IMR-90 (cell line): ENCODE results near the gene APOBEC3H. TPM values are rescaled to one million over a fixed set of nuclear protein-coding genes. Genes with fewer than 3 reads are reported as not detected.

Source experiments
- ATAC-seq: fragments of 200-7000 bp; cut with Tn5 transposase; 2 replicates; pipeline ENCODE4 v1.9.1; 2020; ENCODE audit warnings: low read depth, mild to moderate bottlenecking, moderate library complexity
- BruUV-seq: library from RNA; stranded (reverse); fragments of 400-500 nt; replicated peaks from 2 replicates; lab custom pipeline; 2021; lab: Mats Ljungman, UMichigan
- CTCF ChIA-PET: fragments of 300-600 bp; formaldehyde crosslinking; extraction: SDS; loops from one replicate; lab custom pipeline; 2021; ENCODE audit warnings: antibody characterized with exemption; lab: Yijun Ruan, JAX
- POLR2A ChIA-PET: fragments of 300-600 bp; sonication (Branson Sonifier 250); formaldehyde crosslinking; loops from one replicate; lab custom pipeline; 2022; ENCODE audit warnings: antibody characterized with exemption; ENCODE audit not compliant: unreplicated experiment; lab: Charles Lee
- DNase-seq: peaks from one replicate; pipeline ENCODE4 v3.0.0; 2013
- H2AFZ ChIP-seq: replicated peaks from 2 replicates; pipeline ENCODE3; 2013; ENCODE audit warnings: low read length, mild to moderate bottlenecking; ENCODE audit not compliant: poor library complexity
- H2AK5ac ChIP-seq: 2 replicates; pipeline ENCODE4 v1.6.1; 2013; ENCODE audit warnings: low read depth, low read length, inconsistent platforms
- H2AK9ac ChIP-seq: replicated peaks from 2 replicates; pipeline ENCODE3; 2013; ENCODE audit warnings: mild to moderate bottlenecking, low read depth, low read length, moderate library complexity; ENCODE audit not compliant: poor library complexity
- H2BK120ac ChIP-seq: 2 replicates; pipeline ENCODE4 v1.6.1; 2013; ENCODE audit warnings: low read depth, low read length, inconsistent platforms
- H2BK15ac ChIP-seq: 3 replicates; pipeline ENCODE4 v1.6.1; 2013; ENCODE audit warnings: low read depth, low read length, inconsistent platforms
- H2BK20ac ChIP-seq: 2 replicates; pipeline ENCODE4 v1.6.1; 2013; ENCODE audit warnings: low read depth, mild to moderate bottlenecking, inconsistent platforms, low read length, moderate library complexity
- H2BK5ac ChIP-seq: 2 replicates; pipeline ENCODE4 v1.6.1; 2013; ENCODE audit warnings: mild to moderate bottlenecking, low read depth, low read length, inconsistent platforms; ENCODE audit not compliant: poor library complexity, severe bottlenecking
- H3K14ac ChIP-seq: replicated peaks from 2 replicates; pipeline ENCODE4 v1.6.1; 2013; ENCODE audit warnings: low read depth, low read length, inconsistent platforms
- H3K18ac ChIP-seq: 2 replicates; pipeline ENCODE4 v1.6.1; 2013; ENCODE audit warnings: low read depth, low read length, control low read depth
- H3K23ac ChIP-seq: 2 replicates; pipeline ENCODE4 v1.6.1; 2013; ENCODE audit warnings: low read depth, low read length, inconsistent platforms
- H3K27ac ChIP-seq: 2 replicates; pipeline ENCODE4 v1.5.1; 2013; ENCODE audit warnings: mild to moderate bottlenecking, control low read depth, low read length; ENCODE audit not compliant: insufficient read depth
- H3K27me3 ChIP-seq: 2 replicates; pipeline ENCODE4 v1.6.1; 2013; ENCODE audit warnings: low read length; ENCODE audit not compliant: control insufficient read depth, insufficient read depth
- H3K36me3 ChIP-seq: 2 replicates; pipeline ENCODE4 v1.6.1; 2013; ENCODE audit warnings: low read length, mixed read lengths; ENCODE audit not compliant: control insufficient read depth, insufficient read depth
- H3K4ac ChIP-seq: 2 replicates; pipeline ENCODE4 v1.6.1; 2013; ENCODE audit warnings: low read depth, low read length, inconsistent platforms
- H3K4me1 ChIP-seq: 2 replicates; pipeline ENCODE4 v1.6.1; 2013; ENCODE audit warnings: low read length, mixed read lengths; ENCODE audit not compliant: control insufficient read depth, insufficient read depth
- H3K4me2 ChIP-seq: 2 replicates; pipeline ENCODE4 v1.6.1; 2013; ENCODE audit warnings: low read depth, mild to moderate bottlenecking, control low read depth, low read length, moderate library complexity
- H3K4me3 ChIP-seq: 2 replicates; pipeline ENCODE4 v1.5.1; 2013; ENCODE audit warnings: low read depth, mild to moderate bottlenecking, control low read depth, low read length, moderate library complexity; ENCODE audit not compliant: insufficient read depth
- H3K56ac ChIP-seq: 2 replicates; pipeline ENCODE4 v1.6.1; 2013; ENCODE audit warnings: low read length, inconsistent platforms; ENCODE audit not compliant: insufficient read depth; ENCODE audit errors: extremely low read depth
- H3K79me1 ChIP-seq, 2 experiments: 2 replicates each; pipeline ENCODE4 v1.6.1; 2013; ENCODE audit warnings: low read length in 2 of 2, inconsistent platforms in 1 of 2, low read depth in 1 of 2
- H3K9ac ChIP-seq: 2 replicates; pipeline ENCODE4 v1.6.1; 2013; ENCODE audit warnings: low read depth, low read length, control low read depth
- H3K9me1 ChIP-seq: 2 replicates; pipeline ENCODE4 v1.6.1; 2013; ENCODE audit warnings: low read length, inconsistent platforms; ENCODE audit not compliant: insufficient read depth
- H3K9me3 ChIP-seq: 2 replicates; pipeline ENCODE4 v1.6.1; 2013; ENCODE audit warnings: low read length; ENCODE audit not compliant: control insufficient read depth, insufficient read depth
- H4K20me1 ChIP-seq: 2 replicates; pipeline ENCODE4 v1.6.1; 2013; ENCODE audit warnings: low read length, inconsistent platforms; ENCODE audit not compliant: insufficient read depth
- H4K5ac ChIP-seq: 2 replicates; pipeline ENCODE4 v1.6.1; 2013; ENCODE audit warnings: mild to moderate bottlenecking, low read depth, low read length, control low read depth
- H4K8ac ChIP-seq, 2 experiments: 2 replicates each; pipeline ENCODE4 v1.6.1; 2013; ENCODE audit warnings: low read depth in 2 of 2, low read length in 2 of 2, control low read depth in 1 of 2, inconsistent platforms in 1 of 2
- H4K91ac ChIP-seq: 2 replicates; pipeline ENCODE4 v1.6.1; 2013; ENCODE audit warnings: low read depth, low read length, inconsistent platforms; ENCODE audit not compliant: insufficient read depth
- BHLHE40 ChIP-seq: fragments of 150-350 bp; IDR thresholded peaks from 2 replicates; pipeline ENCODE4 v1.6.1; 2016; ENCODE audit warnings: mild to moderate bottlenecking, low read depth, low read length
- CEBPB ChIP-seq: IDR thresholded peaks from 2 replicates; pipeline ENCODE4 v1.6.1; 2012; ENCODE audit warnings: low read depth, low read length, improper control_type of control experiment
- CHD1 ChIP-seq: IDR thresholded peaks from 2 replicates; pipeline ENCODE4 v1.6.1; 2012; ENCODE audit warnings: low read depth, low read length, improper control_type of control experiment
- FOS ChIP-seq: fragments of 150-350 bp; IDR thresholded peaks from 2 replicates; pipeline ENCODE4 v1.6.1; 2016; ENCODE audit warnings: low read depth, low read length
- MAFK ChIP-seq: IDR thresholded peaks from 2 replicates; pipeline ENCODE4 v1.6.1; 2012; ENCODE audit warnings: low read depth, low read length, improper control_type of control experiment
- MAZ ChIP-seq: IDR thresholded peaks from 2 replicates; pipeline ENCODE4 v1.6.1; 2012; ENCODE audit warnings: low read depth, mild to moderate bottlenecking, low read length, improper control_type of control experiment, moderate library complexity, borderline replicate concordance
- MXI1 ChIP-seq: IDR thresholded peaks from 2 replicates; pipeline ENCODE4 v1.6.1; 2012; ENCODE audit warnings: low read depth, mild to moderate bottlenecking, low read length, moderate library complexity, borderline replicate concordance
- NFE2L2 ChIP-seq: fragments of 150-350 bp; IDR thresholded peaks from 2 replicates; pipeline ENCODE4 v1.6.1; 2016; ENCODE audit warnings: low read depth, mild to moderate bottlenecking, low read length
- POLR2A ChIP-seq: IDR thresholded peaks from 2 replicates; pipeline ENCODE4 v1.6.1; 2012; ENCODE audit warnings: mild to moderate bottlenecking, low read depth, low read length
- RAD21 ChIP-seq: IDR thresholded peaks from 2 replicates; pipeline ENCODE4 v1.6.1; 2012; ENCODE audit warnings: low read length, improper control_type of control experiment
- RCOR1 ChIP-seq: IDR thresholded peaks from 2 replicates; pipeline ENCODE4 v1.6.1; 2012; ENCODE audit warnings: mild to moderate bottlenecking, low read length, improper control_type of control experiment; ENCODE audit not compliant: insufficient replicate concordance
- RFX5 ChIP-seq: IDR thresholded peaks from 2 replicates; pipeline ENCODE4 v1.8.0; 2012; ENCODE audit warnings: low read depth, mild to moderate bottlenecking, low read length, moderate library complexity
- SMC3 ChIP-seq: fragments of 150-350 bp; IDR thresholded peaks from 2 replicates; pipeline ENCODE4 v1.6.1; 2016; ENCODE audit warnings: low read depth, mild to moderate bottlenecking, antibody characterized with exemption, low read length, moderate library complexity
- WGBS, 2 experiments: methylation state at CpG; one replicate each; pipeline versions ENCODE4 v1.1.5 to v1.1.7; 2013; ENCODE audit warnings: missing lambda C conversion rate in 2 of 2; ENCODE audit not compliant: insufficient read length in 1 of 2; ENCODE audit errors: extremely low coverage in 2 of 2; 5-methylcytosine and 5-hydroxymethylcytosine counted together
- dilution Hi-C: fragments of 300-500 bp; cut with HindIII; formaldehyde crosslinking; loops from one replicate; pipeline ENCODE4 v1.14.3; 2018; ENCODE audit warnings: low sequenced_read_pairs; ENCODE audit not compliant: unreplicated experiment
- in situ Hi-C: fragments of 300-500 bp; cut with MboI; formaldehyde crosslinking; loops from 3 replicates; pipeline ENCODE4 v1.14.3; 2019; ENCODE audit warnings: low sequenced_read_pairs, inconsistent platforms, mixed read lengths
- intact Hi-C: fragments of 100-400 bp; cut with micrococcal nuclease; formaldehyde crosslinking; loops from 2 replicates; pipeline ENCODE4 v1.10.0; 2022
- polyA plus RNA-seq, 3 experiments: library from polyadenylated mRNA; depleted of rRNA; stranded (reverse); fragments of >200 nt; gene quantifications; 2 replicates each; pipeline ENCODE4 v1.2.3, GENCODE V29; 2012; ENCODE audit warnings: low replicate concordance in 1 of 3
- total RNA-seq: library from RNA; depleted of rRNA; stranded (reverse); fragments of >200 nt; gene quantifications from 2 replicates; pipeline ENCODE4 v1.2.3, GENCODE V29; 2012
- TF ChIP-seq, protein P1 (sequence below): conservative IDR thresholded peaks from 2 replicates; pipeline ENCODE4 v1.5.1; 2012; ENCODE audit warnings: mild to moderate bottlenecking, low read depth, low read length, improper control_type of control experiment
- TF ChIP-seq, protein P2 (sequence below): fragments of 150-350 bp; IDR thresholded peaks from 2 replicates; pipeline ENCODE4 v1.6.1; 2016; ENCODE audit warnings: low read depth, mild to moderate bottlenecking, low read length, moderate library complexity, borderline replicate concordance
- TF ChIP-seq, protein P3 (sequence below): fragments of 150-350 bp; IDR thresholded peaks from 2 replicates; pipeline ENCODE4 v1.6.1; 2017; ENCODE audit warnings: mild to moderate bottlenecking, antibody characterized with exemption, low read length, low read depth

The APOBEC3H gene
- total and polyA plus RNA-seq, 2 of the 4 experiments (the other 2 are of a cell fraction): 0.18 TPM; not detected in 1

DNA sequence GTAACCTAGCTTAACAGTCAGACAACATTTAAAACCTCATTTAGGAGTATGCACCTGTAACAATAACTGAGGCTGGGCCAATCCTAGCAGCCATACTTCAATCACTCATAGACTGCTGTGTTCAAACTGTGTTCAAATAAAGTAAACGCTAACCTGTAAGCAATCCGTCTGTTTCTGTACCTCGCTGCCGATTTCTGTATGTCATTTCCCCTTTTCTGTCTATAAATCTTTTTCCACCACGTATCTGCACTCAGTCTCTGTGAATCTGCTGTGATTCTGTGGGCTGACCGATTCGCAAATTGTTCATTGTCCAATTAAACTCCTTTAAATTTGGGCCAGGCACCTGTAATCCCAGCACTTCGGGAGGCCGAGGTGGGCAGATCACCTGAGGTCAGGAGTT is 12.3 kb downstream of the APOBEC3H start:
- no TSS peak for BruUV-seq
- no peak overlapping the region for H3K56ac ChIP-seq
- no peak overlapping the region for H2BK20ac ChIP-seq
- no peak for DNase-seq
- no peaks in the 10 kb centered on the region for H3K4me1 ChIP-seq
- no peaks in the 10 kb centered on the region for H4K20me1 ChIP-seq
- ChIA-PET POLR2A (no interaction called here), CTCF (interaction anchor here (0.7 to 1.7 kb wide), 2 partner anchors 67 to 240 kb away, joined by 3 read pairs; no protein-coding TSS in a partner anchor)
- H2AK5ac ChIP-seq: no peak overlapping the region
- no peak overlapping the region for H3K4me2 ChIP-seq
- H2AK9ac ChIP-seq: no peak overlapping the region
- no peak overlapping the region for H3K4me3 ChIP-seq
- no peak overlapping the region for H2BK15ac ChIP-seq
- TF ChIP-seq FOS: no peak
- no peak for TF ChIP-seq MXI1
- no peak for TF ChIP-seq RFX5
- no peak for TF ChIP-seq MAFK
- TF ChIP-seq RAD21: no peak
- no peak for TF ChIP-seq NFE2L2
- TF ChIP-seq MAZ: no peak
- TF ChIP-seq, protein P1, sequence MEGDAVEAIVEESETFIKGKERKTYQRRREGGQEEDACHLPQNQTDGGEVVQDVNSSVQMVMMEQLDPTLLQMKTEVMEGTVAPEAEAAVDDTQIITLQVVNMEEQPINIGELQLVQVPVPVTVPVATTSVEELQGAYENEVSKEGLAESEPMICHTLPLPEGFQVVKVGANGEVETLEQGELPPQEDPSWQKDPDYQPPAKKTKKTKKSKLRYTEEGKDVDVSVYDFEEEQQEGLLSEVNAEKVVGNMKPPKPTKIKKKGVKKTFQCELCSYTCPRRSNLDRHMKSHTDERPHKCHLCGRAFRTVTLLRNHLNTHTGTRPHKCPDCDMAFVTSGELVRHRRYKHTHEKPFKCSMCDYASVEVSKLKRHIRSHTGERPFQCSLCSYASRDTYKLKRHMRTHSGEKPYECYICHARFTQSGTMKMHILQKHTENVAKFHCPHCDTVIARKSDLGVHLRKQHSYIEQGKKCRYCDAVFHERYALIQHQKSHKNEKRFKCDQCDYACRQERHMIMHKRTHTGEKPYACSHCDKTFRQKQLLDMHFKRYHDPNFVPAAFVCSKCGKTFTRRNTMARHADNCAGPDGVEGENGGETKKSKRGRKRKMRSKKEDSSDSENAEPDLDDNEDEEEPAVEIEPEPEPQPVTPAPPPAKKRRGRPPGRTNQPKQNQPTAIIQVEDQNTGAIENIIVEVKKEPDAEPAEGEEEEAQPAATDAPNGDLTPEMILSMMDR: no peak
- TF ChIP-seq, protein P2, sequence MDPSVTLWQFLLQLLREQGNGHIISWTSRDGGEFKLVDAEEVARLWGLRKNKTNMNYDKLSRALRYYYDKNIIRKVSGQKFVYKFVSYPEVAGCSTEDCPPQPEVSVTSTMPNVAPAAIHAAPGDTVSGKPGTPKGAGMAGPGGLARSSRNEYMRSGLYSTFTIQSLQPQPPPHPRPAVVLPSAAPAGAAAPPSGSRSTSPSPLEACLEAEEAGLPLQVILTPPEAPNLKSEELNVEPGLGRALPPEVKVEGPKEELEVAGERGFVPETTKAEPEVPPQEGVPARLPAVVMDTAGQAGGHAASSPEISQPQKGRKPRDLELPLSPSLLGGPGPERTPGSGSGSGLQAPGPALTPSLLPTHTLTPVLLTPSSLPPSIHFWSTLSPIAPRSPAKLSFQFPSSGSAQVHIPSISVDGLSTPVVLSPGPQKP: no peak
- TF ChIP-seq RCOR1: no peak
- TF ChIP-seq SMC3: no peak
- TF ChIP-seq CEBPB: no peak
- TF ChIP-seq BHLHE40: no peak
- TF ChIP-seq, protein P3, sequence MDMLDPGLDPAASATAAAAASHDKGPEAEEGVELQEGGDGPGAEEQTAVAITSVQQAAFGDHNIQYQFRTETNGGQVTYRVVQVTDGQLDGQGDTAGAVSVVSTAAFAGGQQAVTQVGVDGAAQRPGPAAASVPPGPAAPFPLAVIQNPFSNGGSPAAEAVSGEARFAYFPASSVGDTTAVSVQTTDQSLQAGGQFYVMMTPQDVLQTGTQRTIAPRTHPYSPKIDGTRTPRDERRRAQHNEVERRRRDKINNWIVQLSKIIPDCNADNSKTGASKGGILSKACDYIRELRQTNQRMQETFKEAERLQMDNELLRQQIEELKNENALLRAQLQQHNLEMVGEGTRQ: no peak
- no peak for TF ChIP-seq CHD1
- TF ChIP-seq POLR2A: no peak
- H3K27ac ChIP-seq: no peak overlapping the region
- dilution Hi-C loops: no loop called here
- in situ Hi-C loops: loop anchor here (25.0 kb wide), 1 partner anchor 247 kb away; the partner anchor contains the start of gene CBX6
- H3K9me1 ChIP-seq: no peaks in the 10 kb centered on the region
- peaks cover 26% of the 10 kb centered on the region for H3K27me3 ChIP-seq
- H4K5ac ChIP-seq: no peak overlapping the region
- intact Hi-C loops: no loop called here
- no peaks in the 10 kb centered on the region for H3K36me3 ChIP-seq
- no peak overlapping the region for H2AFZ ChIP-seq
- no peak overlapping the region for H4K8ac ChIP-seq
- H4K91ac ChIP-seq: no peak overlapping the region
- H2BK120ac ChIP-seq: no peak overlapping the region
- no peak overlapping the region for H3K4ac ChIP-seq
- no peak overlapping the region for H2BK5ac ChIP-seq
- no peak overlapping the region for H3K14ac ChIP-seq
- H3K79me1 ChIP-seq: no peaks in the 10 kb centered on the region
- no peak for ATAC-seq
- no peak overlapping the region for H3K9ac ChIP-seq
- H3K23ac ChIP-seq: no peak overlapping the region
- 79% methylated on average over 4 of the region's 9 CpGs; no CpG with 5 or more reads in 1 of the 2 experiments for WGBS, 2 experiments
- H3K9me3 ChIP-seq: peaks cover 3% of the 10 kb centered on the region; the same call in 1 of the 2 replicates
- no peak overlapping the region for H3K18ac ChIP-seq
